Nephron (organoid): ENCODE measurements around the gene CWC25.
A peak's percentile ranks its signal among the peaks of the same experiment; 100 is the strongest.

Source experiments
- H3K27ac Mint-ChIP-seq, 3 experiments: 2 replicates each; pipeline ENCODE4 v1.8.0; 2020; ENCODE audit warnings: mixed read lengths in 3 of 3, mild to moderate bottlenecking in 2 of 3, moderate library complexity in 1 of 3
- H3K27me3 Mint-ChIP-seq: 2 replicates; pipeline ENCODE4 v1.8.0; 2021; ENCODE audit warnings: low read depth, mild to moderate bottlenecking, moderate library complexity, mixed read lengths
- H3K36me3 Mint-ChIP-seq: 2 replicates; pipeline ENCODE4 v1.8.0; 2020; ENCODE audit warnings: low read depth, mixed read lengths
- H3K4me1 Mint-ChIP-seq: 2 replicates; pipeline ENCODE4 v1.8.0; 2020; ENCODE audit warnings: mixed read lengths
- H3K4me3 Mint-ChIP-seq, 3 experiments: 2 replicates each; pipeline ENCODE4 v1.8.0; 2020; ENCODE audit warnings: mild to moderate bottlenecking in 3 of 3, mixed read lengths in 3 of 3, moderate library complexity in 2 of 3
- H3K9me3 Mint-ChIP-seq: 2 replicates; pipeline ENCODE4 v1.8.0; 2020; ENCODE audit warnings: mixed read lengths
- CTCF ChIP-seq, 3 experiments: fragments of 200-600 bp; sonication (generic); IDR thresholded peaks; one replicate each; pipeline ENCODE4 v1.5.0; 2021; ENCODE audit warnings: antibody characterized with exemption in 3 of 3; ENCODE audit not compliant: unreplicated experiment in 3 of 3

CWC25 gene

GRCh38 chr17:38799501-38800236 lies 25.5 kb downstream of the CWC25 start, which contains the start of gene PIP4K2B:
Gene PIP4K2B (minus strand): TSS chr17:38799556. CDS start chr17:38799424, 132 bp downstream.
- peak within 1 kb of the TSS; percentile 97 to 100 (median 98) for H3K4me3 Mint-ChIP-seq
- H3K9me3 Mint-ChIP-seq = no peaks in the 10 kb centered on the region
- peak within 1 kb of the TSS; percentile 96 to 99 (median 99) for H3K27ac Mint-ChIP-seq
- peaks cover 31% of the 10 kb centered on the region for H3K4me1 Mint-ChIP-seq
- TF ChIP-seq CTCF (IDR thresholded peaks at IDR 0.05; ENCODE audit: unreplicated experiment in 3 of 3) = no peak
- H3K27me3 Mint-ChIP-seq = no peaks in the 10 kb centered on the region
- peaks cover 59% of the 10 kb centered on the region for H3K36me3 Mint-ChIP-seq

- Mint-ChIP-seq H3K27ac (peak overlapping the region; percentile 96 to 99 (median 99)), H3K27me3 (no peaks in the 10 kb centered on the region), H3K4me3 (peak overlapping the region; percentile 97 to 100 (median 98)), H3K4me1 (peaks cover 31% of the 10 kb centered on the region), H3K9me3 (no peaks in the 10 kb centered on the region), H3K36me3 (peaks cover 61% of the 10 kb centered on the region)
- no peak for TF ChIP-seq CTCF (IDR thresholded peaks at IDR 0.05; ENCODE audit: unreplicated experiment in 3 of 3)
Observed at GRCh38 chr17:38798614-38799500, 26.3 kb downstream of the CWC25 start.

GRCh38 chr17:38797828-38798227 lies 27.3 kb downstream of the CWC25 start:
- H3K9me3 Mint-ChIP-seq = no peaks in the 10 kb centered on the region
- no peaks in the 10 kb centered on the region for H3K27me3 Mint-ChIP-seq
- no peak for TF ChIP-seq CTCF (IDR thresholded peaks at IDR 0.05; ENCODE audit: unreplicated experiment in 3 of 3)
- peak overlapping the region; percentile 97 to 100 (median 98) for H3K4me3 Mint-ChIP-seq
- H3K27ac Mint-ChIP-seq = peak overlapping the region; percentile 96 to 99 (median 99)
- peaks cover 31% of the 10 kb centered on the region for H3K4me1 Mint-ChIP-seq
- peaks cover 54% of the 10 kb centered on the region for H3K36me3 Mint-ChIP-seq

GRCh38 chr17:38797158-38797490 lies 28.0 kb downstream of the CWC25 start:
- peak overlapping the region; percentile 97 to 100 (median 98) for H3K4me3 Mint-ChIP-seq
- peak overlapping the region; percentile 74 to 99 (median 96) for H3K27ac Mint-ChIP-seq
- peaks cover 53% of the 10 kb centered on the region for H3K36me3 Mint-ChIP-seq
- H3K9me3 Mint-ChIP-seq = no peaks in the 10 kb centered on the region
- TF ChIP-seq CTCF (IDR thresholded peaks at IDR 0.05; ENCODE audit: unreplicated experiment in 3 of 3) = no peak
- H3K4me1 Mint-ChIP-seq = peaks cover 31% of the 10 kb centered on the region
- no peaks in the 10 kb centered on the region for H3K27me3 Mint-ChIP-seq

- Mint-ChIP-seq H3K4me1 (peaks cover 31% of the 10 kb centered on the region), H3K27ac (peak overlapping the region; percentile 74 to 99 (median 96)), H3K4me3 (peak overlapping the region; percentile 97 to 100 (median 98)), H3K27me3 (no peaks in the 10 kb centered on the region), H3K9me3 (no peaks in the 10 kb centered on the region), H3K36me3 (peaks cover 48% of the 10 kb centered on the region)
- no peak for TF ChIP-seq CTCF (IDR thresholded peaks at IDR 0.05; ENCODE audit: unreplicated experiment in 3 of 3)
Observed at GRCh38 chr17:38796451-38797157, 28.5 kb downstream of the CWC25 start.
